Fibroblast of mammary gland (primary cell): ENCODE measurements around the gene SNX5.

Source experiments
- DNase-seq: peaks from one replicate; pipeline ENCODE4 v3.0.0-alpha.2; 2010; ENCODE audit warnings: low read depth
- H3K4me3 ChIP-seq: 2 replicates; pipeline ENCODE4 v1.5.1; 2011; ENCODE audit warnings: low read depth, mild to moderate bottlenecking, low read length, moderate library complexity; ENCODE audit not compliant: control insufficient read depth
- TF ChIP-seq, protein P1 (sequence below): conservative IDR thresholded peaks from 2 replicates; pipeline ENCODE4 v1.5.1; 2011; ENCODE audit warnings: low read depth, low read length, inconsistent platforms; ENCODE audit not compliant: control insufficient read depth, insufficient read depth

The SNX5 gene

GRCh38 chr20:17941826-17942196, 26.8 kb downstream of the SNX5 start:
- no peak overlapping the region for H3K4me3 ChIP-seq
- no peak for DNase-seq
- TF ChIP-seq, protein P1, sequence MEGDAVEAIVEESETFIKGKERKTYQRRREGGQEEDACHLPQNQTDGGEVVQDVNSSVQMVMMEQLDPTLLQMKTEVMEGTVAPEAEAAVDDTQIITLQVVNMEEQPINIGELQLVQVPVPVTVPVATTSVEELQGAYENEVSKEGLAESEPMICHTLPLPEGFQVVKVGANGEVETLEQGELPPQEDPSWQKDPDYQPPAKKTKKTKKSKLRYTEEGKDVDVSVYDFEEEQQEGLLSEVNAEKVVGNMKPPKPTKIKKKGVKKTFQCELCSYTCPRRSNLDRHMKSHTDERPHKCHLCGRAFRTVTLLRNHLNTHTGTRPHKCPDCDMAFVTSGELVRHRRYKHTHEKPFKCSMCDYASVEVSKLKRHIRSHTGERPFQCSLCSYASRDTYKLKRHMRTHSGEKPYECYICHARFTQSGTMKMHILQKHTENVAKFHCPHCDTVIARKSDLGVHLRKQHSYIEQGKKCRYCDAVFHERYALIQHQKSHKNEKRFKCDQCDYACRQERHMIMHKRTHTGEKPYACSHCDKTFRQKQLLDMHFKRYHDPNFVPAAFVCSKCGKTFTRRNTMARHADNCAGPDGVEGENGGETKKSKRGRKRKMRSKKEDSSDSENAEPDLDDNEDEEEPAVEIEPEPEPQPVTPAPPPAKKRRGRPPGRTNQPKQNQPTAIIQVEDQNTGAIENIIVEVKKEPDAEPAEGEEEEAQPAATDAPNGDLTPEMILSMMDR: no peak

GRCh38 chr20:17941087-17941825, 27.3 kb downstream of the SNX5 start:
- H3K4me3 ChIP-seq: no peak overlapping the region
- no peak for DNase-seq
- TF ChIP-seq, protein P1: no peak

DNA sequence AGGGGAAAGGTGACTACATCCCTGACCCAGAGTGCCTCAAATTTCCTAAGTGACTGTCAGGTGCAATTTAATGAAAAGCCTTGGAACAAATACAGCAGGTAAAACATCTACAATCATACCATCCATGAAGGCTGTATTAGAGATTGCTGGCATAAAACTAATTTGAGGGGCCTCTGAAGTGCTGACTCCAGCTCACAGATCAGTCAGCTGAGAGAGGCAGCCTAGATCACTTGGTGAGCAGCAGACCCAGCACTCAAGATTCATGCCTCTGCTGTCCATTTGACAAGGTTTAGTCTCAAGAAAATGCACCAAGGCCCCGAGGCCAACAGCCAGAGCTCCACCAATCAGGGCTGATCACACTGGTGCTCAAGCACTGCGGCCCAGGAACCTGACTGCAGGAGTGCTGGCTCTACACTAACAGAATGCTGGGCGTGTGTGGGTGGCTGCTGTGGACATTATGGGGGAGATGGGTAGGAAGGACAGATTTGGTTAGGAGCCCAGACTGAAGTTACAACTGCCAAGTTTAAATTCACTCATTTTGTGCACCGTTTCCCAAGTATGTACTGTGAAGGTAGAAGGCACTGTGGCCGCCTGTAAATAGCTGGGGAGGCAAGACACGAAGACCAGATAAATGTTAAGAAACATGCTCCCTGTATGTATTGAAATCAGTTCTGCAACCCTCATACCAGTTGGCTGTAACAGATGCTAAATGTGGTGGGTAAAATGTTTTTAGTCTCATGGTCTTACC, 28.2 kb downstream of the SNX5 start:
- no peak overlapping the region for H3K4me3 ChIP-seq
- TF ChIP-seq, protein P1: no peak
- DNase-seq: no peak

DNA sequence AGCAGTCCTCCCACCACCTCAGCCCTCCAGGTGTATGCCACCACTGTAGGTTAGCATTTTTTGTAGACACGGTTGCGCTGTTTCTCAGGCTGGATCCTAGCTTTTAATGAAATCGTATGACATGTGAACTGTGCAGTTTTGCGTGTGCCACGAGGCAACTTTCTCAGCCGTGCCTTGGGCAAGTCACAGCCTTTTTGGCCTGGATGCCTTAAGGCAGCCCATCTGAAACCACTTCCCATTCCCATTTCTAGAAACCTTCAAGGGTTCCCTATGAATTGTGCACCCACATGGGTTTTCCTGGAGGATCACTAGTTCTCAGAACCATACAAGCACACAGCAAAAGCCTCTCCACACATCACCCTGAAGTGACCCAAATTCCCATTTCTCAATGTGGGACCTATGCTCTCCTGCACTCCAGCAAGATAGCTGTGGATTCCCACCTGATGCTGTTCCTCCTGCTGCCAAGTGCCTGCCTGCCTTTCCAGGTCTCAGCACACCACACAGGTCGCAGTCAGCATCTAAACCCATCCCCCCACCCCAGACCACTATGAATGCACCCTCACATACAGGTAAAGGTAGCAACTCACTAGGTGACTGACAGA, 28.9 kb downstream of the SNX5 start:
- TF ChIP-seq, protein P1: no peak
- no peak overlapping the region for H3K4me3 ChIP-seq
- DNase-seq: no peak

GRCh38 chr20:17938871-17939619, 29.5 kb downstream of the SNX5 start:
- TF ChIP-seq, protein P1: peak; percentile 92
- DNase-seq: peak; percentile 63

More at GRCh38 chr20:17938871-17939619, 29.5 kb downstream of the SNX5 start:
- no peak overlapping the region for H3K4me3 ChIP-seq
